ENCODE results near the gene SNRPA.

SNRPA gene

DNA sequence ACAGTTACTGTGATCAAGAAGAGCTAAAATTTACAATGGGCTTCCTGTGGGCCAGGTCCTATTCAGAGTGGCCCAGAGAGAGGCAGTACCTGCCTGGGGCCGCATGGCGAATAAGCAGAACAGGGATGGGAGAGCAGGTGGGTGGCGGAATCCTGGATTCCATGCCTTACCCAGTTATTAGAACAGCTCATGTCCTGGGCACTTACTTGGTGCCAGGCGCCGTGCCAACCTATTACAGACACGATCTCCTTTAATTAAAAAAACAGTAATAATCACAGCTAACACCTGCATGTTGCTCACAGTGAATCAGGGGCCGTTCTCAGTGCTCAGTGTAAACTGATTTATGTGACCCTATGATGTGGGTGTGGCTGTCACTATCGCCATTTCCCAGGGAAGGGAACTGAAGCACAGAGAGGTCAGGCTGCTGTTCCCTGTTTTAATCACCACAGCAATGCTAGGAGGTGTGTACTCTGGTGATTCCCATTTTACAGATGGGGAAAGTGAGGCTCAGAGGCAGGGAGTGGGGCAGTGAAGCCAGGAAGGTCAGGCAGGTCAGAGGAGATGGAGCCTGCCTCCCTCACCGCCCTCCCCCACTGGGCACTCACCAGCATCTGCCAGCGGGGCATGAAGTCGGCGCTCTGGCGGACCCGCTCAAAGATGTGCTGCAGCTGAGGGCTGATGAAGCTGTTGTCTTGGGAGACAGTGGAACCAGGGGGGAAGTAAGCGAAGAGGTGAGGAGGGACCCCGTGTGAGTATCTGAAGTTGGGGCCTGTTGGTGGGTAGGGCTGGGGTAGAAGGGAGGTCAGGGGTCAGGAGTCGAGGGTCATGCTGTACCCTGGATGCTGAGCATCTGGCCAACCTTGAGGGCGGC is 46.3 kb upstream of the SNRPA start:
- TF ChIP-seq TEAD4 (IDR thresholded peaks at IDR 0.05), result no peak
- no peak for TF ChIP-seq TAF1 (IDR thresholded peaks at IDR 0.05; ENCODE audit: low read depth)
- no peak for TF ChIP-seq CREB1 (IDR thresholded peaks at IDR 0.05; ENCODE audit: low read depth)
- no peak for TF ChIP-seq RAD21 (IDR thresholded peaks at IDR 0.05; ENCODE audit: low read depth)
- TF ChIP-seq NFIC (IDR thresholded peaks at IDR 0.05), result no peak
- no peak for TF ChIP-seq EP300 (IDR thresholded peaks at IDR 0.05; ENCODE audit: borderline replicate concordance)
- no peak for TF ChIP-seq ZBTB7A (IDR thresholded peaks at IDR 0.05; ENCODE audit: low read depth)
- TF ChIP-seq, protein P1, sequence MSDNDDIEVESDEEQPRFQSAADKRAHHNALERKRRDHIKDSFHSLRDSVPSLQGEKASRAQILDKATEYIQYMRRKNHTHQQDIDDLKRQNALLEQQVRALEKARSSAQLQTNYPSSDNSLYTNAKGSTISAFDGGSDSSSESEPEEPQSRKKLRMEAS (IDR thresholded peaks at IDR 0.05), result no peak
- TF ChIP-seq TCF12 (IDR thresholded peaks at IDR 0.05; ENCODE audit: low read depth), result no peak
- TF ChIP-seq, protein P2, sequence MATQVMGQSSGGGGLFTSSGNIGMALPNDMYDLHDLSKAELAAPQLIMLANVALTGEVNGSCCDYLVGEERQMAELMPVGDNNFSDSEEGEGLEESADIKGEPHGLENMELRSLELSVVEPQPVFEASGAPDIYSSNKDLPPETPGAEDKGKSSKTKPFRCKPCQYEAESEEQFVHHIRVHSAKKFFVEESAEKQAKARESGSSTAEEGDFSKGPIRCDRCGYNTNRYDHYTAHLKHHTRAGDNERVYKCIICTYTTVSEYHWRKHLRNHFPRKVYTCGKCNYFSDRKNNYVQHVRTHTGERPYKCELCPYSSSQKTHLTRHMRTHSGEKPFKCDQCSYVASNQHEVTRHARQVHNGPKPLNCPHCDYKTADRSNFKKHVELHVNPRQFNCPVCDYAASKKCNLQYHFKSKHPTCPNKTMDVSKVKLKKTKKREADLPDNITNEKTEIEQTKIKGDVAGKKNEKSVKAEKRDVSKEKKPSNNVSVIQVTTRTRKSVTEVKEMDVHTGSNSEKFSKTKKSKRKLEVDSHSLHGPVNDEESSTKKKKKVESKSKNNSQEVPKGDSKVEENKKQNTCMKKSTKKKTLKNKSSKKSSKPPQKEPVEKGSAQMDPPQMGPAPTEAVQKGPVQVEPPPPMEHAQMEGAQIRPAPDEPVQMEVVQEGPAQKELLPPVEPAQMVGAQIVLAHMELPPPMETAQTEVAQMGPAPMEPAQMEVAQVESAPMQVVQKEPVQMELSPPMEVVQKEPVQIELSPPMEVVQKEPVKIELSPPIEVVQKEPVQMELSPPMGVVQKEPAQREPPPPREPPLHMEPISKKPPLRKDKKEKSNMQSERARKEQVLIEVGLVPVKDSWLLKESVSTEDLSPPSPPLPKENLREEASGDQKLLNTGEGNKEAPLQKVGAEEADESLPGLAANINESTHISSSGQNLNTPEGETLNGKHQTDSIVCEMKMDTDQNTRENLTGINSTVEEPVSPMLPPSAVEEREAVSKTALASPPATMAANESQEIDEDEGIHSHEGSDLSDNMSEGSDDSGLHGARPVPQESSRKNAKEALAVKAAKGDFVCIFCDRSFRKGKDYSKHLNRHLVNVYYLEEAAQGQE (IDR thresholded peaks at IDR 0.05; ENCODE audit: low read depth), result no peak
- TF ChIP-seq EGR1 (IDR thresholded peaks at IDR 0.05), result no peak
- TF ChIP-seq FOXM1 (IDR thresholded peaks at IDR 0.05; ENCODE audit: borderline replicate concordance, low read depth), result no peak
- no peak for TF ChIP-seq YY1 (IDR thresholded peaks at IDR 0.05; ENCODE audit: low read depth)
- TF ChIP-seq, protein P3, sequence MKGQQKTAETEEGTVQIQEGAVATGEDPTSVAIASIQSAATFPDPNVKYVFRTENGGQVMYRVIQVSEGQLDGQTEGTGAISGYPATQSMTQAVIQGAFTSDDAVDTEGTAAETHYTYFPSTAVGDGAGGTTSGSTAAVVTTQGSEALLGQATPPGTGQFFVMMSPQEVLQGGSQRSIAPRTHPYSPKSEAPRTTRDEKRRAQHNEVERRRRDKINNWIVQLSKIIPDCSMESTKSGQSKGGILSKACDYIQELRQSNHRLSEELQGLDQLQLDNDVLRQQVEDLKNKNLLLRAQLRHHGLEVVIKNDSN (IDR thresholded peaks at IDR 0.05), result no peak
- TF ChIP-seq CEBPB (IDR thresholded peaks at IDR 0.05), result no peak

DNA sequence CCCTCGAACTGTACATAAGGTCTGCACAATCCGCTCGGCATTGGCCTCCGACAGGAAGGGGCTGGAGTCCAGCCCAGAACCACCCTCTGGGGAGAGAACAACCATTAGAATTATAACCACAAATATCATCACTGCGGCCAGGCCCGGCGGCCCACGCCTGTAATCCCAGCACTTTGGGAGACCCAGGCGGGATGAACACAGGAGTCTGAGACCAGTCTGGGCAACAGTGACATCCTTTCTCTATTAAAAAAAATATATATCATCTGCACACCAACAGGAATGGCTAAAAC is 45.7 kb upstream of the SNRPA start:
- TF ChIP-seq NFIC (IDR thresholded peaks at IDR 0.05) (no peak), CEBPB (IDR thresholded peaks at IDR 0.05) (no peak), TEAD4 (IDR thresholded peaks at IDR 0.05) (no peak), YY1 (IDR thresholded peaks at IDR 0.05; ENCODE audit: low read depth) (no peak), RAD21 (IDR thresholded peaks at IDR 0.05; ENCODE audit: low read depth) (no peak), TCF12 (IDR thresholded peaks at IDR 0.05; ENCODE audit: low read depth) (no peak), EP300 (IDR thresholded peaks at IDR 0.05; ENCODE audit: borderline replicate concordance) (no peak), EGR1 (IDR thresholded peaks at IDR 0.05) (no peak), ZBTB7A (IDR thresholded peaks at IDR 0.05; ENCODE audit: low read depth) (no peak), CREB1 (IDR thresholded peaks at IDR 0.05; ENCODE audit: low read depth) (no peak), TAF1 (IDR thresholded peaks at IDR 0.05; ENCODE audit: low read depth) (no peak)
- TF ChIP-seq, protein P1 (IDR thresholded peaks at IDR 0.05), result no peak

DNA sequence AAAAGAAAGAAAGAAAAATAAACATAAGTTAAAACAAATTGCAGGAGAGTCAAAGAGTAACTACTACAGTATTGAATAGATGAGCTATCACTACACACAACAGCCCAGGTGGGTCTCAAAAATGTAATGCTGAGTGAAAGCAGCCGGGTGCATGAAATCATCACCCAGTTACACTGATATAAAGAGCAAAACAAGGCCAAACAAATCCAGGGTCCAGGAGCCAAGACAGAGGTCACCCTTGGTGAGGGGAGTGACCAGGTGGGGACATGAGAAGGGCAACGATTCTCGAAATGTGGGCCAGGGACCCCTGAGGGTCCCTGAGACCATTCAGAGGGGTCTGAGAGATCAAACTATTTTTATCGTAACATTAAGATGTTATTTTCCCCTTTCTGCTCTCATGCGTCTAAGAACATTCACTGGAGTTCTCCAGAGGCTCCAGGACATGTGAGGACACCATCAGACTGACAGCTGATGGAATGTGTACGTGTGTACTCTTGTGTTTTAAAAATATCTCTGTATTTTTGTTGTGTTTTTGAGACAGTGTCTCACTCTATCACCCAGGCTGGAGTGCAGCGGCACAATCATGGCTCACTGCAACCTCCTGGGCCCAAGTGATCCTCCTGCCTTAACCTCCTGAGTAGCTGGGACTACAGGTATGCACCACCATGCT is 44.9 kb upstream of the SNRPA start:
- no peak for TF ChIP-seq CEBPB (IDR thresholded peaks at IDR 0.05)
- TF ChIP-seq EP300 (IDR thresholded peaks at IDR 0.05; ENCODE audit: borderline replicate concordance), result no peak
- TF ChIP-seq CREB1 (IDR thresholded peaks at IDR 0.05; ENCODE audit: low read depth), result no peak
- TF ChIP-seq EGR1 (IDR thresholded peaks at IDR 0.05), result no peak
- TF ChIP-seq, protein P3 (IDR thresholded peaks at IDR 0.05), result no peak
- TF ChIP-seq, protein P1 (IDR thresholded peaks at IDR 0.05), result no peak
- TF ChIP-seq ZBTB7A (IDR thresholded peaks at IDR 0.05; ENCODE audit: low read depth), result no peak
- TF ChIP-seq TAF1 (IDR thresholded peaks at IDR 0.05; ENCODE audit: low read depth), result no peak
- TF ChIP-seq TCF12 (IDR thresholded peaks at IDR 0.05; ENCODE audit: low read depth), result no peak
- TF ChIP-seq TEAD4 (IDR thresholded peaks at IDR 0.05), result no peak
- TF ChIP-seq YY1 (IDR thresholded peaks at IDR 0.05; ENCODE audit: low read depth), result no peak
- no peak for TF ChIP-seq NFIC (IDR thresholded peaks at IDR 0.05)
- no peak for TF ChIP-seq FOXM1 (IDR thresholded peaks at IDR 0.05; ENCODE audit: borderline replicate concordance, low read depth)

DNA sequence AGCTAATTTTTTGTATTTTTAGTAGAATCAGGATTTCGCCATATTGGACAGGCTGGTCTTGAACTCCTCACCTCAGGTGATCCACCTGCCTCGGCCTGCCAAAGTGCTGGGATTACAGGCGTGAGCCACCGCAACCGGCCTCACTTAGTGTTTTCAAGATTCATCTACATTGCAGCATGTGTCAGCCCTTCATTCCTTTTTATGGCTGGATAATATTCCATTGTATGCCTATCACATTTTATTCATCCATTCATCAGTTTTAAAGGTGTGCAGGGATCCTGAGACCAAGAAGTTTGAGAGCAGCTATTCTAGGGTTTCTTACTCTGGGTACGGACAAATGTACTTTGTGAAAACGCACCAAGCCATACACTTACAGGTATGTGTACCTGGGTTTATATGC is 43.4 kb upstream of the SNRPA start:
- TF ChIP-seq TAF1 (IDR thresholded peaks at IDR 0.05; ENCODE audit: low read depth), result no peak
- TF ChIP-seq RAD21 (IDR thresholded peaks at IDR 0.05; ENCODE audit: low read depth), result no peak
- TF ChIP-seq, protein P2 (IDR thresholded peaks at IDR 0.05; ENCODE audit: low read depth), result no peak
- no peak for TF ChIP-seq EP300 (IDR thresholded peaks at IDR 0.05; ENCODE audit: borderline replicate concordance)
- TF ChIP-seq ZBTB7A (IDR thresholded peaks at IDR 0.05; ENCODE audit: low read depth), result no peak
- no peak for TF ChIP-seq CREB1 (IDR thresholded peaks at IDR 0.05; ENCODE audit: low read depth)
- no peak for TF ChIP-seq YY1 (IDR thresholded peaks at IDR 0.05; ENCODE audit: low read depth)
- TF ChIP-seq FOXM1 (IDR thresholded peaks at IDR 0.05; ENCODE audit: borderline replicate concordance, low read depth), result no peak
- no peak for TF ChIP-seq NFIC (IDR thresholded peaks at IDR 0.05)
- TF ChIP-seq CEBPB (IDR thresholded peaks at IDR 0.05), result no peak
- no peak for TF ChIP-seq TEAD4 (IDR thresholded peaks at IDR 0.05)

Measured in Ishikawa (cell line).